ENCODE results near the gene B3GALNT2.

The B3GALNT2 gene

DNA sequence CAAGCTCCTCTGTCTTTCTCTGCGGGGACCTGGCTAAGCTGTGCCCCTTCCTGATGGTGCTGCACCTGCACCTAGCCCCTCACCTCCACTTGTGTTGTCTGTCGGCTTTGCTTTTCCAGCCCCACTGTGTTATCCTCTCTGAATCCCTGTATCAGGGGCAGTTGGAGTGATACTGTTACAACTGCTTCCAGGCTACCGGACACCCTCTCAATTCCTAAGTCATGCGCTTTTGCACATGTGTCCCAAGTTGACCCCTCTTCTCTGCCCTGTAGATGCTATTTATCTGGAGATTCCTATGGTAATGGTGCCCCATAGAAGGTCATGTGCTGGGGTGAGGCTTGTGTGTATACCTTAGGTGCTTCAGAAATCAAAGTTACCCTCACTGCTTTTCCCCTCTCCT, 78.1 kb downstream of the B3GALNT2 start:
- Histone ChIP-seq H3K9me3 (ENCODE audit: control insufficient read depth in 2 of 2, low read length in 2 of 2) (no peaks in the 10 kb centered on the region), H3K4me1 (ENCODE audit: control insufficient read depth, insufficient read depth, low read length) (no peaks in the 10 kb centered on the region), H3K27ac (ENCODE audit: low read length) (no peak overlapping the region), H3K9ac (ENCODE audit: low read length in 2 of 2) (no peak overlapping the region), H3K27me3 (ENCODE audit: control insufficient read depth in 1 of 2, insufficient read depth in 2 of 2, low read length in 2 of 2) (no peaks in the 10 kb centered on the region), H3K4me3 (ENCODE audit: low read length in 2 of 2) (no peak overlapping the region), H3K36me3 (ENCODE audit: control insufficient read depth in 2 of 2, insufficient read depth in 2 of 2, low read length in 2 of 2) (no peaks in the 10 kb centered on the region)

DNA sequence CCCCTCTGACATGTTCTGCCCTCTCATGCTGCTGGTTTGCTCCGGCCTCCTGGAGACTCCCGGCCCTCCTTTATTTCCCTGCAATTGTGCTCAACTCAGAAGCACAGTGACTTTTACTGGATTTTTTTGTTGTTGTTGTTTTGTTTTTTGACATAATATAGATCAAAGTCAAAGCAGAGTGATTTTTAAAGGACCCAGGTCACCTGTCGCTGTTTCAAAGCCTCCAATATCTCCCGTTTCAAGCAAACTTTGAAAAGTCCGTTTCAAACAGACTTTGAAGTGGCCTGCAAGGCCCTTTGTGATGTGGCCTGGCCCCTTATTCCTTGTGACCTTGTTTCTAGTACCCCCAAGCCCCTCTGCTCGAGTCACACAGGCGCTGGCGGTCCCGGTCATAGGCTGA, 78.9 kb downstream of the B3GALNT2 start:
- H3K9me3 ChIP-seq (ENCODE audit: control insufficient read depth in 2 of 2, low read length in 2 of 2) = no peaks in the 10 kb centered on the region

DNA sequence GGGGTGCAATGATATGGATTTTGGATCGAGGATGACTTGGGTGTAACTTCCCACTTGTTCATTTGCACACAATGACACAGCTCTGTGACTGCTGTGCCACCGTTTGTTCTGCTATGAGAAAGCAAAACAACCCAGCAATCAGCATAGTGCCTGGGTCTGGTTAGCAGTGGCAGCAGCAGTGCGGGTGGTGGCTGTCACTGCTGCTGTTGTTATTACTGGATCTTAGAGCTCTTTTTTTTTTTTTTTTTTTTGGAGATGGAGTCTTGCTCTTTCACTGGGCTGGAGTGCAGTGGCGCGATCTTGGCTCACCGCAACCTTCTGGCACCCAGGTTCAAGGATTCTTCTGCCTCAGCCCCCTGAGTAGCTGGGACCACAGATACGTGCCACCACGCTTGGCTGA, 80.2 kb downstream of the B3GALNT2 start:
- no peaks in the 10 kb centered on the region for H3K27me3 ChIP-seq (ENCODE audit: control insufficient read depth in 1 of 2, insufficient read depth in 2 of 2, low read length in 2 of 2)
- no peaks in the 10 kb centered on the region for H3K4me1 ChIP-seq (ENCODE audit: control insufficient read depth, insufficient read depth, low read length)
- no peaks in the 10 kb centered on the region for H3K36me3 ChIP-seq (ENCODE audit: control insufficient read depth in 2 of 2, insufficient read depth in 2 of 2, low read length in 2 of 2)
- H3K4me3 ChIP-seq (ENCODE audit: low read length in 2 of 2) = no peak overlapping the region
- H3K9me3 ChIP-seq (ENCODE audit: control insufficient read depth in 2 of 2, low read length in 2 of 2) = no peaks in the 10 kb centered on the region
- H3K27ac ChIP-seq (ENCODE audit: low read length) = no peak overlapping the region
- no peak overlapping the region for H3K9ac ChIP-seq (ENCODE audit: low read length in 2 of 2)

More for the DNA sequence above, 78.9 kb downstream of the B3GALNT2 start:
- H3K4me1 ChIP-seq (ENCODE audit: control insufficient read depth, insufficient read depth, low read length) = no peaks in the 10 kb centered on the region
- no peak overlapping the region for H3K4me3 ChIP-seq (ENCODE audit: low read length in 2 of 2)
- H3K9ac ChIP-seq (ENCODE audit: low read length in 2 of 2) = no peak overlapping the region
- no peaks in the 10 kb centered on the region for H3K27me3 ChIP-seq (ENCODE audit: control insufficient read depth in 1 of 2, insufficient read depth in 2 of 2, low read length in 2 of 2)
- H3K36me3 ChIP-seq (ENCODE audit: control insufficient read depth in 2 of 2, insufficient read depth in 2 of 2, low read length in 2 of 2) = no peaks in the 10 kb centered on the region
- no peak overlapping the region for H3K27ac ChIP-seq (ENCODE audit: low read length)

DNA sequence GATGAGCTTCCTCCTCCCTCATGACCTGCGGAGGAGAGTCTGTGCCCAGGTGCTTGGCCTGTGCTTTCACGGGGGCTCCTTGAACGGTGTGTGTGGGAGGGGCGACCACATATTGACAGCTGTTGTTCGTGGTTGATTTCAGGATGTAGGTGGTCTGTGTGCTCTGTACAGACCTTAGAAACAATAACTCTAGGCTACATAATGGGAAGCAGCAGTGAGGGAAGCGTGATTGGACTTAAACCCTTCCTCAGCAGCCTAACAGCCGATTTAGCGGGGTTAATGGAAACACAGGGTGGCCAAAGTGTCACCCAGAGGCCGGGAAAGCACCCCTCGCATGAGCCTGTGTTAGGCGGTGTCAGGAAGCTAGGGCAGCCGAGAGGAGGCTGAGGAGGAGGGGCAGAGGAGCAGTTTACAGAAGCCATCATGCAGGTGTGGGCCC, 81.0 kb downstream of the B3GALNT2 start:
- no peaks in the 10 kb centered on the region for H3K9me3 ChIP-seq (ENCODE audit: control insufficient read depth in 2 of 2, low read length in 2 of 2)
- peaks cover 0 to 1% of the 10 kb centered on the region in 2 donors for H3K36me3 ChIP-seq (ENCODE audit: control insufficient read depth in 2 of 2, insufficient read depth in 2 of 2, low read length in 2 of 2)
- no peak overlapping the region for H3K27ac ChIP-seq (ENCODE audit: low read length)
- no peaks in the 10 kb centered on the region for H3K27me3 ChIP-seq (ENCODE audit: control insufficient read depth in 1 of 2, insufficient read depth in 2 of 2, low read length in 2 of 2)
- H3K4me3 ChIP-seq (ENCODE audit: low read length in 2 of 2) = no peak overlapping the region
- no peak overlapping the region for H3K9ac ChIP-seq (ENCODE audit: low read length in 2 of 2)
- no peaks in the 10 kb centered on the region for H3K4me1 ChIP-seq (ENCODE audit: control insufficient read depth, insufficient read depth, low read length)

DNA sequence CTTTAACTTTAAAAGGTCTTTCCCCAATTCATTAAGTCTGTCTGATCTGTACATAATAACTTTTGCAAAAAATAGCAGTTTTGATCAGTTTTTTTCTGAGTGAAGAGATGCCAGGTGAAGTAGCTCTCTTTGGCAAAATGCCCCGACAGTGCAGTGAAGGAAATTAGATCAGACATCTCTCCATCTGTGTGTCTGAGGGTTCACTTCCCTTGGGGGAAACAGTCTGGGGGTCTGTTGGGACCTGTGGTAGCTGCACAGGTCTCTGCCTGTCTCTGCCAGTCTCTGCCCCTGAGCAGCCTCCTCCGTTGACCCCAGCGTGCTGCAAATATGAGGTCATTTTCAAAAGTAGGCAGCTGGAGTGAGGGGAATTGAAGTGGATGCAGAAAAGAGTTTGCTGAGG, 82.5 kb downstream of the B3GALNT2 start:
- H3K27ac ChIP-seq (ENCODE audit: low read length) = no peak overlapping the region
- H3K27me3 ChIP-seq (ENCODE audit: control insufficient read depth in 1 of 2, insufficient read depth in 2 of 2, low read length in 2 of 2) = no peaks in the 10 kb centered on the region
- H3K9me3 ChIP-seq (ENCODE audit: control insufficient read depth in 2 of 2, low read length in 2 of 2) = no peaks in the 10 kb centered on the region
- peaks cover 0 to 4% of the 10 kb centered on the region in 2 donors for H3K36me3 ChIP-seq (ENCODE audit: control insufficient read depth in 2 of 2, insufficient read depth in 2 of 2, low read length in 2 of 2)
- no peak overlapping the region for H3K9ac ChIP-seq (ENCODE audit: low read length in 2 of 2)
- no peaks in the 10 kb centered on the region for H3K4me1 ChIP-seq (ENCODE audit: control insufficient read depth, insufficient read depth, low read length)
- H3K4me3 ChIP-seq (ENCODE audit: low read length in 2 of 2) = no peak overlapping the region

DNA sequence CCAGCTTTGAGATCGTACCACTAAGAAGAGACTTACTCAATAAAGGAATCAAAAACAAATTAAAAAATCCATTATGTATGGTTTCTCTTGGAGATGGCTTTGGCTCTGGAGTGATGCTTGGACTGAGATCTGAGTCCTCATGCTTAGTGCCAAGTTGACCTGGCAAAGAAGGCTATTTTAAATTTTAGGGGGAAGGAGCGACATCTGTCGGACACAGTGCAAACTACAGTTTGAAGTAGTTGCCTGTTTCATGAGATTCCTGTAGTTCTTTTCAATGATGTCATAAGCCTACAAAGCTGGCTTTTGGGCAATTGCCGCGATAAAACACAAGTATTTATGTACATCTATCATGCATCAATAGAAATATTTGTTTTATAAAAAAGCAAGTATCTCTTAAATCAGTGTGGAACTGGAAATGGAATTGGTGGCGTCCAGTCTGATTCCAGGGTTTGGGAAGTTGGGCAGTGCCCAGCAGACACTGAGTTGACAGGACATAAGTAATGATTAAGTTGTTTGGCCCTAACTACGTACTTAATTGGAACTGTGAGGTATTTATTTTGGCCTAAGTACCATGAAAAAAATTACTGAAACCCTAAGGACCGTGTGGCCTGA, 87.1 kb downstream of the B3GALNT2 start:
- Histone ChIP-seq H3K4me1 (ENCODE audit: control insufficient read depth, insufficient read depth, low read length) (no peaks in the 10 kb centered on the region), H3K27ac (ENCODE audit: low read length) (no peak overlapping the region), H3K36me3 (ENCODE audit: control insufficient read depth in 2 of 2, insufficient read depth in 2 of 2, low read length in 2 of 2) (peaks cover 2 to 4% of the 10 kb centered on the region in 2 donors), H3K9ac (ENCODE audit: low read length in 2 of 2) (no peak overlapping the region), H3K9me3 (ENCODE audit: control insufficient read depth in 2 of 2, low read length in 2 of 2) (no peaks in the 10 kb centered on the region), H3K4me3 (ENCODE audit: low read length in 2 of 2) (no peak overlapping the region), H3K27me3 (ENCODE audit: control insufficient read depth in 1 of 2, insufficient read depth in 2 of 2, low read length in 2 of 2) (no peaks in the 10 kb centered on the region)

DNA sequence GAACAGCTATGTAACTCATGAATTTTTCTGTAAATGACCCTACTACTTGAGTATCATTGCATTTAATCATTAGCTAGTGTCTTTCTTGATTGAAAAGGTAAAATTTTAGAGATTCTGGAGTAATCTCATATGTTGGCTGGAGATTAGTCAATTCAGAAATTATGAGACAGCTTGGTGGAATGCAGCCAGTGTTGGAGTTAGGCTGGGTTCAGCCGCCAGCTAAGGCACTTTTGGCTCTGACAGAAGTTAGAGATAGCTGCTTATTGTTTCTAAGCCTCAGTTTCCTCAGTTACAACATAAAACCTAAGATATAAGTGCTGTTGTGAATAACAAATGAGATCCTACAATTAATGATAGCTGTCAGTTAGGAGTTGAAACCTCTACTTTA, 87.6 kb downstream of the B3GALNT2 start:
- H3K27me3 ChIP-seq (ENCODE audit: control insufficient read depth in 1 of 2, insufficient read depth in 2 of 2, low read length in 2 of 2) = no peaks in the 10 kb centered on the region
- H3K4me1 ChIP-seq (ENCODE audit: control insufficient read depth, insufficient read depth, low read length) = no peaks in the 10 kb centered on the region
- H3K9ac ChIP-seq (ENCODE audit: low read length in 2 of 2) = no peak overlapping the region
- H3K36me3 ChIP-seq (ENCODE audit: control insufficient read depth in 2 of 2, insufficient read depth in 2 of 2, low read length in 2 of 2) = peaks cover 2 to 4% of the 10 kb centered on the region in 2 donors
- no peaks in the 10 kb centered on the region for H3K9me3 ChIP-seq (ENCODE audit: control insufficient read depth in 2 of 2, low read length in 2 of 2)
- no peak overlapping the region for H3K27ac ChIP-seq (ENCODE audit: low read length)
- no peak overlapping the region for H3K4me3 ChIP-seq (ENCODE audit: low read length in 2 of 2)

DNA sequence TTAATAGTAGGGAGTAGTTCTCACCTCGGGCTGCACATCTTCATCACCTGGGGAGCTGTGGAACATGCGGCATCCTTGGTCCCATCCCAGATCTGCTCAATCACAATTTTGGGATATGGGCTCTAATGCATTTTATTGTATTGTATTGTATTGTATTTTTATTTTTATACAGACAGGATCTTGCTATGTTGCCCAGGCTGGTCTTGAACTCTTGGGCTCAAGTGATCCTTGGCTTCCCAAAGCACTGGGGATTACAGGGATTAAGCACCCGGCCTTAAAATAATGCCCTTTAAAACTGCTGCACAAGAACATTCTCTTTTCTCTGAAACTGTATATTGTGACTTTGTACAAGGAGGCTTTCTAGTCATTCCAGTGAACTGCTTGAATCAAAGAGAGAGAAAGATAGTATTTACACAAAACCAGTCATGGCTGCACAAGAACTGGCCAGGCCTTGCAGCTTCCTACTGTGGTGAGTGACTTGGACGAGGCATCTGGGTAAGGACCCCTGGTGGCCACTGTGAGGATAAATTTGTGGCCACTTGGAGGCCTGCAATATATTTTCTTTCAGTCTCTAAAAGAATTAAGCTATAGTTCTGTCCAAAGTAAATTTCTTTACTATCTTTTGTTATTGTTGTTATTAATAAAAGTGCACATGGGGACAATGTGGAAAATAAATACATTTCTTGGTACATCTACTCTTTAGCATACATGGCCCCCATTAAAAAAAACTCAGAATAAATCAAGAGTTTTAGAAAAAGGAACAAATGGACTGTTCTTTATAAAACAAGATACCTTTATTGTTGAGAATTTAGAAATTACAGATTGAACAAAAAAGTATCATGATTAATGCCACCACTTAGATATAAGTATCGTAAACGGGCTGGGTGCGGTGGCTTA, 89.0 kb downstream of the B3GALNT2 start:
- Histone ChIP-seq H3K9ac (ENCODE audit: low read length in 2 of 2) (no peak overlapping the region), H3K27me3 (ENCODE audit: control insufficient read depth in 1 of 2, insufficient read depth in 2 of 2, low read length in 2 of 2) (no peaks in the 10 kb centered on the region), H3K36me3 (ENCODE audit: control insufficient read depth in 2 of 2, insufficient read depth in 2 of 2, low read length in 2 of 2) (peaks cover 2 to 4% of the 10 kb centered on the region in 2 donors), H3K27ac (ENCODE audit: low read length) (no peak overlapping the region), H3K4me3 (ENCODE audit: low read length in 2 of 2) (no peak overlapping the region), H3K4me1 (ENCODE audit: control insufficient read depth, insufficient read depth, low read length) (no peaks in the 10 kb centered on the region), H3K9me3 (ENCODE audit: control insufficient read depth in 2 of 2, low read length in 2 of 2) (no peaks in the 10 kb centered on the region)

DNA sequence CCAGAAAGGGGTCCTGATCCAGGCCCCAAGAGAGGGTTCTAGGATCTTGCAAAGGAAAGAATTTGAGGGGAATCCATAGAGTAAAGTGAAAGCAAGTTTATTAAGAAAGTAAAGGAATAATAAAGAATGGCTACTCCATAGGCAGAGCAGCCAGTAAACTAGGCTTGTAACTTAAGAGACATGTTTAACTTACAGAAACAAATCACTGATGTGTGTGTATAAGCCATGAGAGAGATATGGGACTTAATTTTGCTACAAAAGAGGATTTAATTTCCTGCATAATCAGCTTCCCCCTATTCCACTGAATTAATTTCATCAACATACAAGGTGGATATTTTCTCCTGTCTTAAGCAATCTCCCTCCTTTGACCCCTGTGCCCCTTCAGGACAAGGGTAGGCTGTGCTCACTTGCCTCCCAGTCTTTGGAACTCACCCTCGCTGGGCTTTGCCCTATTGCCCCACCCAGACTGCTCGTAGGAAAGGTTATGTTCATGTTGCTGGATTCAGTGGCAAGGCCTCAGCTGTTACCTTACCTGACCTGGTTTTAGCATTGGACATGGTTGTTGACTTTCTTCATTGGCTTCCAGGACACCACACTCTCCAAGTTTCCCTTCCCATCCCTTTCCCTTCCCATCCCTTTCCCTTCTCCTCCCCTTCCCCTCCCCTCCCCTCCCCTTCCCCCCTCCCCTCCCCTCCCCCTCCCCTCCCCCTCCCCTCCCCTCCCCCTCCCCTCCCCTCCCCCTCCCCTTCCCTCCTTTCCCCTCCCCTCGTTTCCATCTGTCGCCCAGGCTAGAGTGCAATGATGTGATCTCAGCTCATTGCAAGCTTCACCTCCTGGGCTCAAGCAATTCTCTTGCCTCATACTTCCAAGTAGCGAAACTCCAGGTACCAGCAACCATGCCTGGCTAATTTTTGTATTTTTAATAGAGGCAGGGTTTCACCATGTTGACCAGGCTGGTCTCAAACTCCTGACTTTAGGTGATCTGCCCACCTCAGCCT, 92.5 kb downstream of the B3GALNT2 start:
- H3K36me3 ChIP-seq (ENCODE audit: control insufficient read depth in 2 of 2, insufficient read depth in 2 of 2, low read length in 2 of 2) = peaks cover 0 to 2% of the 10 kb centered on the region in 2 donors
- no peaks in the 10 kb centered on the region for H3K27me3 ChIP-seq (ENCODE audit: control insufficient read depth in 1 of 2, insufficient read depth in 2 of 2, low read length in 2 of 2)
- no peaks in the 10 kb centered on the region for H3K4me1 ChIP-seq (ENCODE audit: control insufficient read depth, insufficient read depth, low read length)
- no peaks in the 10 kb centered on the region for H3K9me3 ChIP-seq (ENCODE audit: control insufficient read depth in 2 of 2, low read length in 2 of 2)
- H3K9ac ChIP-seq (ENCODE audit: low read length in 2 of 2) = no peak overlapping the region
- H3K4me3 ChIP-seq (ENCODE audit: low read length in 2 of 2) = no peak overlapping the region
- H3K27ac ChIP-seq (ENCODE audit: low read length) = no peak overlapping the region

DNA sequence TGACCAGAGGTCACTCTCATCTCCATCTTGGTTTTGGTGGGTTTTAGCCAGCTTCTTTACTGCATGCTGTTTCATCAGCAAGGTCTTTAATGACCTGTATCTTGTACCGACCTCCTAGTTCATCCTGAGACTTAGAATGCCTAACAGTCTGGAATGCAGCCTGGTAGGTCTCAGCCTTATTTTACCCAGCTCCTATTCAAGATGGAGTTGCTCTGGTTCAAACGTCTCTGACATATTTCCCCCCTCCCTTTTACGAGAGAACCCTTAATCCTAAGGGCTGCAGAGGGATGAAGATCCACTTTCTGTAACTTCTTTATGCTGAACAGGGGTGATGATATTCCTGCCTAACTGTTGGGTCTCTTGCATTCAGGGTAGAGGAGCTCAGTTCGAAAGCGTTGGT, 93.8 kb downstream of the B3GALNT2 start:
- H3K27me3 ChIP-seq (ENCODE audit: control insufficient read depth in 1 of 2, insufficient read depth in 2 of 2, low read length in 2 of 2) = no peaks in the 10 kb centered on the region
- no peak overlapping the region for H3K9ac ChIP-seq (ENCODE audit: low read length in 2 of 2)
- H3K36me3 ChIP-seq (ENCODE audit: control insufficient read depth in 2 of 2, insufficient read depth in 2 of 2, low read length in 2 of 2) = peaks cover 0 to 2% of the 10 kb centered on the region in 2 donors
- H3K9me3 ChIP-seq (ENCODE audit: control insufficient read depth in 2 of 2, low read length in 2 of 2) = no peaks in the 10 kb centered on the region
- no peaks in the 10 kb centered on the region for H3K4me1 ChIP-seq (ENCODE audit: control insufficient read depth, insufficient read depth, low read length)
- no peak overlapping the region for H3K27ac ChIP-seq (ENCODE audit: low read length)
- H3K4me3 ChIP-seq (ENCODE audit: low read length in 2 of 2) = no peak overlapping the region

All from stomach smooth muscle (tissue), 2 donors.